ENCODE data around the gene ROR2.

DNA sequence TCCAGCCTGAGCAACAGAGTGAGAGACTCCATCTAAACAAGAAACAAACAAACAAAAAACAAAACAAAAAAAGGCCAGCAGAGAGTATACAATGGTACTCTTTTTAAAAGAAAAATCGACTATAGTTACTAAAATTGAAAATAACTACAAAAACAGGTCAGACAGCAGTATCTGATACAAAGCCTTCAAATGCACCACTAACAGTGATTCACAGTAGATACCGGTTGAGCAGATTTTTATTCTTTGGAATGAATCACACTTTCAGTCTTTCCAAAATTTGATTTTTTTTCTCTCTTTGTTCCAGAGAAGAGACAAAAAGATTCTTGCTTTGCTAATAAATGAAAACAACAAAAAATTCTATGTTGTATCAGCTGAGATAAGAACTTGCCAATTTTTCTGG lies 36.9 kb downstream of the ROR2 start:
- TF ChIP-seq EZH2 (IDR thresholded peaks at IDR 0.05; ENCODE audit: insufficient read depth, poor library complexity, severe bottlenecking) = no peak
- TF ChIP-seq EZH2phosphoT487 (IDR thresholded peaks at IDR 0.05; ENCODE audit: insufficient read depth, low read depth) = no peak

Data from GM23248 (cell line).